Putamen (tissue), 1 donor: Measurements from ENCODE around the gene HCAR1.
"Not testable (repeated sequence)": the region's sequence is repeated elsewhere in the genome, so short reads cannot be mapped to it uniquely, and the experiment has no call there.

Experiments
- DNase-seq: peaks from one replicate; pipeline ENCODE4 v3.0.0-alpha.2; 2016; ENCODE audit warnings: low spot score

Gene HCAR1

GRCh38 chr12:122730215-122731014 lies at the start of gene HCAR1:
TSS of gene HCAR1 (minus strand) at chr12:122730844. CDS start at chr12:122730339, 505 bp downstream.
- no peak for DNase-seq

- DNase-seq, result no peak
Observed at GRCh38 chr12:122757568-122757967, 26.9 kb upstream of the HCAR1 start.

GRCh38 chr12:122754790-122755189 lies 24.1 kb upstream of the HCAR1 start:
- no peak for DNase-seq

GRCh38 chr12:122753319-122753650 lies 22.6 kb upstream of the HCAR1 start:
- DNase-seq, result no peak

- DNase-seq, result peak; percentile 94
Observed at GRCh38 chr12:122752464-122753318, 22.0 kb upstream of the HCAR1 start, which contains the start of gene DENR. TSS of gene DENR (plus strand) at chr12:122752824. CDS start at chr12:122753702, 878 bp downstream.

- DNase-seq, result not testable (repeated sequence)
Observed at GRCh38 chr12:122750781-122751515, 20.3 kb upstream of the HCAR1 start.

GRCh38 chr12:122749569-122750332 lies 19.1 kb upstream of the HCAR1 start:
- DNase-seq, result no peak

- no peak for DNase-seq
Observed at GRCh38 chr12:122747224-122748135, 16.8 kb upstream of the HCAR1 start.

GRCh38 chr12:122743895-122744525 lies 13.4 kb upstream of the HCAR1 start:
- DNase-seq, result no peak

GRCh38 chr12:122740351-122740750 lies 9.7 kb upstream of the HCAR1 start:
- no peak for DNase-seq

- no peak for DNase-seq
Observed at GRCh38 chr12:122738571-122738970, 7.9 kb upstream of the HCAR1 start.

GRCh38 chr12:122732611-122733010 lies 2.0 kb upstream of the HCAR1 start:
- DNase-seq, result no peak

- no peak for DNase-seq
Observed at GRCh38 chr12:122732170-122732569, 1.5 kb upstream of the HCAR1 start.

GRCh38 chr12:122729583-122730214 lies 945 bp downstream of the HCAR1 start:
- DNase-seq, result no peak

- DNase-seq, result peak; percentile 34
Observed at GRCh38 chr12:122726080-122726558, 4.5 kb downstream of the HCAR1 start.

- no peak for DNase-seq
Observed at GRCh38 chr12:122725452-122726079, 5.1 kb downstream of the HCAR1 start.

- no peak for DNase-seq
Observed at GRCh38 chr12:122724641-122725243, 5.9 kb downstream of the HCAR1 start.

- no peak for DNase-seq
Observed at GRCh38 chr12:122722387-122722786, 8.3 kb downstream of the HCAR1 start.
